ENCODE measurements around the gene PRSS21.
A peak's percentile ranks its signal among the peaks of the same experiment; 100 is the strongest.

PRSS21 gene

GRCh38 chr16:2775131-2775716, 41.8 kb upstream of the PRSS21 start:
- H3K27ac ChIP-seq (ENCODE audit: low read length), result no peak overlapping the region
- H3K4me3 ChIP-seq (ENCODE audit: low read length in 2 of 2), result peak overlapping the region in 1 of 2 donors; percentile 15
- peaks cover 31% of the 10 kb centered on the region for H3K4me1 ChIP-seq (ENCODE audit: control insufficient read depth, insufficient read depth, low read length)
- H3K36me3 ChIP-seq (ENCODE audit: control insufficient read depth in 2 of 2, insufficient read depth in 2 of 2, low read length in 2 of 2), result peaks cover 30 to 31% of the 10 kb centered on the region in 2 donors
- no peak overlapping the region for H3K9ac ChIP-seq (ENCODE audit: low read length in 2 of 2)
- H3K9me3 ChIP-seq (ENCODE audit: control insufficient read depth in 2 of 2, low read length in 2 of 2), result no peaks in the 10 kb centered on the region
- H3K27me3 ChIP-seq (ENCODE audit: control insufficient read depth in 1 of 2, insufficient read depth in 2 of 2, low read length in 2 of 2), result no peaks in the 10 kb centered on the region

GRCh38 chr16:2775765-2776499, 41.1 kb upstream of the PRSS21 start:
- Histone ChIP-seq H3K9ac (ENCODE audit: low read length in 2 of 2) (peak overlapping the region; percentile 67 to 73), H3K4me3 (ENCODE audit: low read length in 2 of 2) (peak overlapping the region; percentile 61 to 88), H3K27me3 (ENCODE audit: control insufficient read depth in 1 of 2, insufficient read depth in 2 of 2, low read length in 2 of 2) (no peaks in the 10 kb centered on the region), H3K27ac (ENCODE audit: low read length) (no peak overlapping the region), H3K9me3 (ENCODE audit: control insufficient read depth in 2 of 2, low read length in 2 of 2) (no peaks in the 10 kb centered on the region), H3K36me3 (ENCODE audit: control insufficient read depth in 2 of 2, insufficient read depth in 2 of 2, low read length in 2 of 2) (peaks cover 23% of the 10 kb centered on the region in 2 donors), H3K4me1 (ENCODE audit: control insufficient read depth, insufficient read depth, low read length) (peaks cover 29% of the 10 kb centered on the region)

- H3K27me3 ChIP-seq (ENCODE audit: control insufficient read depth in 1 of 2, insufficient read depth in 2 of 2, low read length in 2 of 2), result no peaks in the 10 kb centered on the region
- no peak overlapping the region for H3K27ac ChIP-seq (ENCODE audit: low read length)
- H3K4me1 ChIP-seq (ENCODE audit: control insufficient read depth, insufficient read depth, low read length), result peaks cover 27% of the 10 kb centered on the region
- peaks cover 16 to 17% of the 10 kb centered on the region in 2 donors for H3K36me3 ChIP-seq (ENCODE audit: control insufficient read depth in 2 of 2, insufficient read depth in 2 of 2, low read length in 2 of 2)
- H3K9me3 ChIP-seq (ENCODE audit: control insufficient read depth in 2 of 2, low read length in 2 of 2), result no peaks in the 10 kb centered on the region
- peak overlapping the region; percentile 61 to 88 for H3K4me3 ChIP-seq (ENCODE audit: low read length in 2 of 2)
- peak overlapping the region; percentile 67 to 73 for H3K9ac ChIP-seq (ENCODE audit: low read length in 2 of 2)
These were observed 40.4 kb upstream of the PRSS21 start for GRCh38 chr16:2776500-2777139.

- Histone ChIP-seq H3K27me3 (ENCODE audit: control insufficient read depth in 1 of 2, insufficient read depth in 2 of 2, low read length in 2 of 2) (no peaks in the 10 kb centered on the region), H3K4me1 (ENCODE audit: control insufficient read depth, insufficient read depth, low read length) (peaks cover 25% of the 10 kb centered on the region), H3K27ac (ENCODE audit: low read length) (peak within 1 kb of the TSS; percentile 99)
These were observed 39.7 kb upstream of the PRSS21 start, which contains the start of gene ELOB for GRCh38 chr16:2777231-2777902. TSS of gene ELOB (minus strand) at chr16:2777280. CDS start at chr16:2777239, 41 bp downstream.

GRCh38 chr16:2777903-2778629, 39.0 kb upstream of the PRSS21 start:
- H3K9ac ChIP-seq (ENCODE audit: low read length in 2 of 2), result peak overlapping the region; percentile 99 to 100
- no peaks in the 10 kb centered on the region for H3K27me3 ChIP-seq (ENCODE audit: control insufficient read depth in 1 of 2, insufficient read depth in 2 of 2, low read length in 2 of 2)
- no peaks in the 10 kb centered on the region for H3K9me3 ChIP-seq (ENCODE audit: control insufficient read depth in 2 of 2, low read length in 2 of 2)
- H3K4me1 ChIP-seq (ENCODE audit: control insufficient read depth, insufficient read depth, low read length), result peaks cover 25% of the 10 kb centered on the region
- H3K36me3 ChIP-seq (ENCODE audit: control insufficient read depth in 2 of 2, insufficient read depth in 2 of 2, low read length in 2 of 2), result peaks cover 7% of the 10 kb centered on the region in 2 donors
- peak overlapping the region; percentile 72 to 96 for H3K4me3 ChIP-seq (ENCODE audit: low read length in 2 of 2)
- H3K27ac ChIP-seq (ENCODE audit: low read length), result peak overlapping the region; percentile 99

More at GRCh38 chr16:2777231-2777902, 39.7 kb upstream of the PRSS21 start, which contains the start of gene ELOB:
- Histone ChIP-seq H3K9ac (ENCODE audit: low read length in 2 of 2) (peak within 1 kb of the TSS; percentile 99 to 100), H3K4me3 (ENCODE audit: low read length in 2 of 2) (peak within 1 kb of the TSS; percentile 72 to 96), H3K36me3 (ENCODE audit: control insufficient read depth in 2 of 2, insufficient read depth in 2 of 2, low read length in 2 of 2) (peaks cover 11 to 13% of the 10 kb centered on the region in 2 donors), H3K9me3 (ENCODE audit: control insufficient read depth in 2 of 2, low read length in 2 of 2) (no peaks in the 10 kb centered on the region)

- no peaks in the 10 kb centered on the region for H3K27me3 ChIP-seq (ENCODE audit: control insufficient read depth in 1 of 2, insufficient read depth in 2 of 2, low read length in 2 of 2)
- no peaks in the 10 kb centered on the region for H3K9me3 ChIP-seq (ENCODE audit: control insufficient read depth in 2 of 2, low read length in 2 of 2)
- peak overlapping the region in 1 of 2 donors; percentile 100 for H3K9ac ChIP-seq (ENCODE audit: low read length in 2 of 2)
- peak overlapping the region; percentile 72 to 96 for H3K4me3 ChIP-seq (ENCODE audit: low read length in 2 of 2)
- H3K27ac ChIP-seq (ENCODE audit: low read length), result peak overlapping the region; percentile 99
- H3K4me1 ChIP-seq (ENCODE audit: control insufficient read depth, insufficient read depth, low read length), result peaks cover 25% of the 10 kb centered on the region
- peaks cover 3 to 7% of the 10 kb centered on the region in 2 donors for H3K36me3 ChIP-seq (ENCODE audit: control insufficient read depth in 2 of 2, insufficient read depth in 2 of 2, low read length in 2 of 2)
These were observed 38.4 kb upstream of the PRSS21 start for GRCh38 chr16:2778630-2778958.

GRCh38 chr16:2779151-2779920, 37.7 kb upstream of the PRSS21 start:
- H3K4me1 ChIP-seq (ENCODE audit: control insufficient read depth, insufficient read depth, low read length), result peaks cover 25% of the 10 kb centered on the region
- no peak overlapping the region for H3K4me3 ChIP-seq (ENCODE audit: low read length in 2 of 2)
- peaks cover 3 to 4% of the 10 kb centered on the region in 2 donors for H3K36me3 ChIP-seq (ENCODE audit: control insufficient read depth in 2 of 2, insufficient read depth in 2 of 2, low read length in 2 of 2)
- no peaks in the 10 kb centered on the region for H3K9me3 ChIP-seq (ENCODE audit: control insufficient read depth in 2 of 2, low read length in 2 of 2)
- H3K9ac ChIP-seq (ENCODE audit: low read length in 2 of 2), result no peak overlapping the region
- peaks cover 0 to 2% of the 10 kb centered on the region in 2 donors for H3K27me3 ChIP-seq (ENCODE audit: control insufficient read depth in 1 of 2, insufficient read depth in 2 of 2, low read length in 2 of 2)
- no peak overlapping the region for H3K27ac ChIP-seq (ENCODE audit: low read length)

- Histone ChIP-seq H3K9ac (ENCODE audit: low read length in 2 of 2) (no peak overlapping the region), H3K36me3 (ENCODE audit: control insufficient read depth in 2 of 2, insufficient read depth in 2 of 2, low read length in 2 of 2) (no peaks in the 10 kb centered on the region), H3K27me3 (ENCODE audit: control insufficient read depth in 1 of 2, insufficient read depth in 2 of 2, low read length in 2 of 2) (peaks cover 7 to 8% of the 10 kb centered on the region in 2 donors), H3K27ac (ENCODE audit: low read length) (no peak overlapping the region), H3K9me3 (ENCODE audit: control insufficient read depth in 2 of 2, low read length in 2 of 2) (no peaks in the 10 kb centered on the region), H3K4me3 (ENCODE audit: low read length in 2 of 2) (no peak overlapping the region), H3K4me1 (ENCODE audit: control insufficient read depth, insufficient read depth, low read length) (peaks cover 28% of the 10 kb centered on the region)
These were observed 36.8 kb upstream of the PRSS21 start for GRCh38 chr16:2779978-2780898.

Data from stomach smooth muscle (tissue), 2 donors.